Ishikawa (cell line): ENCODE data around the gene PBX2.

Source experiments
- EP300 ChIP-seq: IDR thresholded peaks from 2 replicates; pipeline ENCODE4 v1.6.1; 2012; ENCODE audit warnings: borderline replicate concordance
- MAX ChIP-seq: IDR thresholded peaks from 2 replicates; pipeline ENCODE4 v1.6.1; 2012
- TEAD4 ChIP-seq: IDR thresholded peaks from 2 replicates; pipeline ENCODE4 v1.6.1; 2012

GRCh38 chr6:32140420-32141046 lies 49.5 kb downstream of the PBX2 start:
- no peak for TF ChIP-seq TEAD4
- TF ChIP-seq EP300 = no peak
- no peak for TF ChIP-seq MAX
